ENCODE measurements around the gene PHF2.

Gene PHF2

DNA sequence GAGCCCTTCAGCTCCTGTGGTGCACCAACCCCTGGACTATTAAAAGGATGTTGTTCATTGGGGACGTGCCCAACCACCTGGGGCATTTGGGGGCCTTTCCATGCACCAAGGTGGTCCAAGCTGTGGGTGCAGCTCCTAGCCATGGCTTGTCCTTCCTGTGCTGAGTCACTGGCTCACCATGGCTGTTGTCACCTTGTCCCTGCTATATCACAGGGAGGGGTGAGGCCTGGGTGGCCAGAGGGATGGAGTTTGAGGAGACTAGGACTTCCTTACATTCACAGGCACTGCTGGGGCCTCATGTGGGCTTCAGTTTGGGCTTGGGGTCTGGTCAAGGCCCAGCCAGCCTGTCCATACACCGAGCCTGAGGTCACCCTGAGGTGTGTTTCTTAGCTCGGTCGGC lies 45.5 kb downstream of the PHF2 start:
- ChIA-PET POLR2A (ENCODE audit: low non-redundant PET) (no interaction called here), CTCF (no interaction called here)
- DNase-seq (ENCODE audit: low spot score) = no peak
- TF ChIP-seq, protein P1, sequence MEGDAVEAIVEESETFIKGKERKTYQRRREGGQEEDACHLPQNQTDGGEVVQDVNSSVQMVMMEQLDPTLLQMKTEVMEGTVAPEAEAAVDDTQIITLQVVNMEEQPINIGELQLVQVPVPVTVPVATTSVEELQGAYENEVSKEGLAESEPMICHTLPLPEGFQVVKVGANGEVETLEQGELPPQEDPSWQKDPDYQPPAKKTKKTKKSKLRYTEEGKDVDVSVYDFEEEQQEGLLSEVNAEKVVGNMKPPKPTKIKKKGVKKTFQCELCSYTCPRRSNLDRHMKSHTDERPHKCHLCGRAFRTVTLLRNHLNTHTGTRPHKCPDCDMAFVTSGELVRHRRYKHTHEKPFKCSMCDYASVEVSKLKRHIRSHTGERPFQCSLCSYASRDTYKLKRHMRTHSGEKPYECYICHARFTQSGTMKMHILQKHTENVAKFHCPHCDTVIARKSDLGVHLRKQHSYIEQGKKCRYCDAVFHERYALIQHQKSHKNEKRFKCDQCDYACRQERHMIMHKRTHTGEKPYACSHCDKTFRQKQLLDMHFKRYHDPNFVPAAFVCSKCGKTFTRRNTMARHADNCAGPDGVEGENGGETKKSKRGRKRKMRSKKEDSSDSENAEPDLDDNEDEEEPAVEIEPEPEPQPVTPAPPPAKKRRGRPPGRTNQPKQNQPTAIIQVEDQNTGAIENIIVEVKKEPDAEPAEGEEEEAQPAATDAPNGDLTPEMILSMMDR (conservative IDR thresholded peaks at IDR 0.05; ENCODE audit: low read depth) = no peak
- no peak overlapping the region for H3K27ac ChIP-seq

DNA sequence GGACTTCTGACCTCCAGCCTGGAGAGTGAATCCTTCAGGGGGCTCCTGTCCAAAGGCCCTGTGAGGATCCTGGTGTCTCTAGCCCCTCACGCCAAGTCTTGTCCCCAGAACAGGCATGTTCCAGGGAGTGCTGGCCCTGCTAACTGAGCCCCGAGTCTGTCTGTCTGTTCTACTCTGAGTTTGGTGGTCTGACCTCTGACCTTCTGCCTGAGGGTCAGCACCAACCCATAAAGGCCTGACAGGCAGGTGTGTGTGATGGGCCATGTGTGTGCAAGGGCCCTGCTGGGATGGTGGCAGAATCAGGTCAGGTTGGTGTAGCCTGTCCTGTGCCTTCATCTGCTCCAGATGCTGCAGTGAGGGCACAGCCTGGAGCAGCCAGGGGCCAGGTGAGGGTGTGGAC lies 46.3 kb downstream of the PHF2 start:
- ChIA-PET CTCF (no interaction called here), POLR2A (ENCODE audit: low non-redundant PET) (no interaction called here)
- no peak for DNase-seq (ENCODE audit: low spot score)
- H3K27ac ChIP-seq = no peak overlapping the region
- TF ChIP-seq, protein P1 (conservative IDR thresholded peaks at IDR 0.05; ENCODE audit: low read depth) = no peak

DNA sequence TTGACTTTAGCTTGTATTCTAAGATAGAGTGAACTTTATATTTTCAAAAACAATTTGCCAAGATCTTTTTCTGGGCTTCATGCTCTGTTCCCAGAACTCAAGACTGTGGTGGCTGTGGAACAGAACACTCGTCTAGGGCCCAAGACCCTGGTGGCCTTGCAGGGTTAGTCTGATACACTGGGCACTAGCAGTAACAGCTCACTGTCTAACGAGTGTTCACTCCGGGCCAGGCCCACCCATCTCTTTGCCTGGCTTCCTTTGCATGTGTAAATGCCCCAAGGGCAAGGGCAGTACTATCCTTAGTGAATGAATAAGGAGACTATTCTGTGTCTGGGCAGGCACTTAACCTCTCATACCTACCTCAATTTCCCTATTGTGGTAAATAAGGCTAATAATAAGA lies 47.4 kb downstream of the PHF2 start:
- CTCF ChIA-PET = no interaction called here
- DNase-seq (ENCODE audit: low spot score) = no peak
- POLR2A ChIA-PET (ENCODE audit: low non-redundant PET) = no interaction called here
- TF ChIP-seq, protein P1 (conservative IDR thresholded peaks at IDR 0.05; ENCODE audit: low read depth) = no peak
- H3K27ac ChIP-seq = no peak overlapping the region

DNA sequence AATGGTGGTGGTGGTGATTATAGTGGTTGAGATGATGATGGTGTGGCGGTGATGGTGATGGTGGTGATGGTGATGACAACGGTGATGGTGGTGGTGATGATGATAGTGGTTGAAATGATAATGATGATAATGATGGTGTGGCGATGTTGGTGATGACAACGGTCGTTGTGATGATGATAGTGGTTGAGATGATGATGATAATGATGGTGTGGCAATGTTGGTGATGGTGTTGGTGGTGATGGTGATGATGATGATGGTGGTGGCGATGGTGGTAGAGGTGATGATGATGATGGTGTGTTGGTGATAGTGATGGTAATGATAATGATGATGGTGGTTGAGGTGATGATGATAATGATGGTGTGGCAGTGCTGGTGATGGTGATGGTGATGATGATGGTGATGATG lies 48.0 kb downstream of the PHF2 start:
- CTCF ChIA-PET = no interaction called here
- POLR2A ChIA-PET (ENCODE audit: low non-redundant PET) = no interaction called here
- TF ChIP-seq, protein P1 (conservative IDR thresholded peaks at IDR 0.05; ENCODE audit: low read depth) = no peak
- no peak overlapping the region for H3K27ac ChIP-seq
- no peak for DNase-seq (ENCODE audit: low spot score)

DNA sequence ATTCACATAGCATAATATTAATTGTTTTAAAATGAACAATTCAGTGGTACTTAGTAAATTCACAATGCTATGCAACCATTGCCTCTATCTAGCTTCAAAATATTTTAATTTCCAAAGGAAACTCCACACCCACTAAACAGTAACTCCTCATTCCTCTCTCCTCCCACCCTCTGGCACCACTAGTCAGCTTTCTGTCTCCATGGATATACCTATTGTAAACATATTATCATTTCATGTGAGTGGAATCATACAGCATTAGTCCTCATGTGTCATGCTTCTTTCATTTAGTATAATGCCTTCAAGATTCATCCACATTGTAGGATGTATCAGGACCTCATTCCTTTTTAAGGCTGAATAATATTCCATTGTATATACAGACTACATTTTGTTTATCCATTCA lies 48.6 kb downstream of the PHF2 start:
- TF ChIP-seq, protein P1 (conservative IDR thresholded peaks at IDR 0.05; ENCODE audit: low read depth) = no peak

DNA sequence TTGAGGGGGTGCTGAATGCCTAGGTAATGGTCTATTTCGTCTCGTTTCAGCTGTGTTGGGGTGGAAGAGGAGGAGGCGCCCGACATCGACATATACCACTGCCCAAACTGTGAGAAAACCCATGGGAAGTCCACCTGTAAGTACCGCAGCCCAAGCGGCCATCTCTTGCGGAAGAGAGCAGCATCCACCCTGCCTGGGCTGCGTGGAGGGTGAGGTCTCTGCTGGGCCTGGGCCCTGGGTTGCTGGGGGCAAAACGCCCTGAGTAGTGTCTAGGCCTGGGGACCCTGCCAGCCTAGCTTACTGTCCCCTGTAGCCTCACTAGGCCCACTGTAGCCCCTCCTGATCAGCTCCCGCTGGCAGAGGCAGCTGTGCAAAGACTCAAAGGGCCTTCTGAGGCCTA lies 53.5 kb downstream of the PHF2 start:
- DNase-seq (ENCODE audit: low spot score) = no peak
- TF ChIP-seq, protein P1 (conservative IDR thresholded peaks at IDR 0.05; ENCODE audit: low read depth) = no peak
- POLR2A ChIA-PET (ENCODE audit: low non-redundant PET) = no interaction called here
- CTCF ChIA-PET = no interaction called here
- H3K27ac ChIP-seq = no peak overlapping the region

More for the DNA sequence above, 48.6 kb downstream of the PHF2 start:
- POLR2A ChIA-PET (ENCODE audit: low non-redundant PET) = no interaction called here
- CTCF ChIA-PET = interaction anchor here (0.6 kb wide), 1 partner anchor 57 kb away, joined by 3 read pairs; no protein-coding TSS in a partner anchor
- DNase-seq (ENCODE audit: low spot score) = no peak
- H3K27ac ChIP-seq = no peak overlapping the region

Measured in RWPE1 (cell line).